ENCODE results near the gene RRP36. TPM values are rescaled to one million over a fixed set of nuclear protein-coding genes. Genes with fewer than 3 reads are reported as not detected.

Gene RRP36
- total RNA-seq, 4 donors from 2014 or later: 41.5 to 68.5 (median 56.7) TPM

DNA sequence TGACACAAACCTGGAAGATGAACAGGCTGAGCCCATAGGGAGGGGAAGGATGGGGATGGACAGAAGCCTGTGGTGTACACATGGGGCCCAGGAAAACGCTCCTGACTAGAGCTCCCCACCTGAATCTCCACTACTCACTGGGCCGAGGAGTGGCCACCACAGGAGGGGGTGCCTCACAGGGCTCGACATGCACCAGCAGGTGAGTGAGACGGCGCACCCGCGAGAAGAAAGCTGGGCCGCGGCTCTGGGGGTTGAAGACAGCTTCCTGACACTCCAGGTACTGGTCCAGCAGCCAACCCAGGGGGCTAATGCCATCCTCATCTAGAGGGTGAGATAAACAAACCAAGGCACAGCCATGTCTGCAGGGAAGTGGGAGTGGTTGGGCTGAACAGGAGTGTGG lies 21.9 kb downstream of the RRP36 start:
- Histone ChIP-seq H3K36me3 (peaks cover 53 to 56% of the 10 kb centered on the region in 2 donors), H3K4me3 (replicated peaks in 1 of 3) (no peak overlapping the region), H3K27ac (no peak overlapping the region), H3K4me1 (no peaks in the 10 kb centered on the region), H3K27me3 (no peaks in the 10 kb centered on the region), H3K9me3 (no peaks in the 10 kb centered on the region)
- no peak for DNase-seq
- WGBS, 2 donors: 84 to 87% methylated on average over 9 of the region's 9 CpGs
- intact Hi-C loops (cut with DNase I): no loop called here
- TF ChIP-seq, protein P1, sequence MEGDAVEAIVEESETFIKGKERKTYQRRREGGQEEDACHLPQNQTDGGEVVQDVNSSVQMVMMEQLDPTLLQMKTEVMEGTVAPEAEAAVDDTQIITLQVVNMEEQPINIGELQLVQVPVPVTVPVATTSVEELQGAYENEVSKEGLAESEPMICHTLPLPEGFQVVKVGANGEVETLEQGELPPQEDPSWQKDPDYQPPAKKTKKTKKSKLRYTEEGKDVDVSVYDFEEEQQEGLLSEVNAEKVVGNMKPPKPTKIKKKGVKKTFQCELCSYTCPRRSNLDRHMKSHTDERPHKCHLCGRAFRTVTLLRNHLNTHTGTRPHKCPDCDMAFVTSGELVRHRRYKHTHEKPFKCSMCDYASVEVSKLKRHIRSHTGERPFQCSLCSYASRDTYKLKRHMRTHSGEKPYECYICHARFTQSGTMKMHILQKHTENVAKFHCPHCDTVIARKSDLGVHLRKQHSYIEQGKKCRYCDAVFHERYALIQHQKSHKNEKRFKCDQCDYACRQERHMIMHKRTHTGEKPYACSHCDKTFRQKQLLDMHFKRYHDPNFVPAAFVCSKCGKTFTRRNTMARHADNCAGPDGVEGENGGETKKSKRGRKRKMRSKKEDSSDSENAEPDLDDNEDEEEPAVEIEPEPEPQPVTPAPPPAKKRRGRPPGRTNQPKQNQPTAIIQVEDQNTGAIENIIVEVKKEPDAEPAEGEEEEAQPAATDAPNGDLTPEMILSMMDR (IDR thresholded peaks at IDR 0.05): no peak
- TF ChIP-seq POLR2A (IDR thresholded peaks at IDR 0.05): no peak

DNA sequence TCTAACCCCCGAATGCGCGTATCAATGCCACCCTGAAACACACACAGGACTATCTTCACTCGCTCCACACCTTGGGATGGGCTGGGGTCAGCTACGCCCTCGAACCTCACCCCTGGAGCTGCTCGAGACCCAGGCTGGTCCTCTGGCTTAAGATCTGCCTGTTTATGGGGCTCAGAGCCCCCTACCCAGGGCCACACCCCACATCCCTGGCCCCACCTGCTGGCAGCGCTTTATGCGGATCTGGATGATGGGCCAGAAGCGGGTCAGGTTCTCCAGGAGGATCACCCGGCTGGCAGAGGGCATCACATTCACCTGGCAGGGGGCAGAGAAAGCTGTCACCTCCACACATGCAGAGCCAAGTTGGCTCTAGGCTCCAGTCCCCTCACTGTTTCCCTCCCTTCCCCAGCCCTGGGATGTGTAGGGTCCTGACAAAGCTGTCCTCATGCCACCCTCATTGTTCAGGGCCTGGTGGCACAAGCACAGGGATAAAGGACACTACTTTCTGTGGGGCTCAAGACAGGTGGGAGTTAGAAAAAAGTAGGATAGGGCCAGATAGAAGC lies 24.0 kb downstream of the RRP36 start:
- TF ChIP-seq POLR2A (IDR thresholded peaks at IDR 0.05): no peak
- TF ChIP-seq, protein P1 (IDR thresholded peaks at IDR 0.05): no peak
- H3K27ac ChIP-seq: no peak overlapping the region
- H3K4me3 ChIP-seq (replicated peaks in 1 of 3): no peak overlapping the region
- intact Hi-C loops (cut with DNase I): no loop called here
- H3K4me1 ChIP-seq: no peaks in the 10 kb centered on the region
- no peak for DNase-seq
- 87 to 96% methylated on average over 6 to 9 of the region's 11 CpGs for WGBS, 2 donors
- peaks cover 48 to 52% of the 10 kb centered on the region in 2 donors for H3K36me3 ChIP-seq
- no peaks in the 10 kb centered on the region for H3K9me3 ChIP-seq
- no peaks in the 10 kb centered on the region for H3K27me3 ChIP-seq

DNA sequence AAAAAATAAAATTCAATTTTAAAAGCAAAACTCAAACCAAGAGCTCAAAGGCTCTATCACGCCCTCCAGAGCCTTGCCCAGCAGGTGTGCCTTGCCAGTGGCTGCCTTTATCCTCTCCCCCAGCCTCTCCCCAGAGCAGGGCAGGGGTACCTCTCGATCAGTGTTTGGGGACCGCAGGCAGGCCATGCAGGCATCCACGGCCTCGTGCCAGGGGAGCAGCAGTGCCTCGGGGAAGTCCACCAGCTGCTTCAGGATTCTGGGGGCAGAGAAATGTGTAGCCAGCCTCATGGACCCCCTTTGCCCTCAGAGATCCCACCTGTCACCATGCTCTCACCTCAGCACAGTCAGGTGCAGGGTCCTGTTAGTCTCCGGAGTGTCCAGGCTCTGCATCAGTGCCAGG lies 26.6 kb downstream of the RRP36 start:
- WGBS, 2 donors: 89 to 91% methylated on average over 4 to 5 of the region's 7 CpGs
- Histone ChIP-seq H3K4me1 (peaks cover 7% of the 10 kb centered on the region in 2 donors), H3K9me3 (no peaks in the 10 kb centered on the region), H3K36me3 (peaks cover 40 to 41% of the 10 kb centered on the region in 2 donors), H3K27me3 (no peaks in the 10 kb centered on the region), H3K27ac (no peak overlapping the region), H3K4me3 (replicated peaks in 1 of 3) (no peak overlapping the region)
- intact Hi-C loops (cut with DNase I): no loop called here
- TF ChIP-seq, protein P1 (IDR thresholded peaks at IDR 0.05): no peak
- DNase-seq: no peak

DNA sequence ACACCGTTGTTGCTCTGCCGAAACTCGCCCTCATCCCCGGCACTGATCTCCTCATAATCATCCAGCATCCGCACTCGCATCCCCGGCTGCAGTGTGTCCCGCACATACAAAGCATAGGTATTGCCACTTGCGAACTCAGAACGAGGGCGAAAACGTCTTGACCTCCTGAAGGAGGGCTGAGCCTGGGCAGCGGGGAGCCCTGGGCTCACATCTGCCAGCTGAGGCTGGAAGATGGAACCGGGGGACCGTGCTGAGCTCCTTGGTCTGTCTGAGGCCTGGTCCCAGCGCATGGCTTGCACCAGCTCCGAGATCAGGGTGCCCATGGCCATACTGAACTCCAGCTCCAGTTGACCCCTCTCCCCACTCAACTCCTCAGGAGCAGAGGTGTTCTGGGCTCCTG lies 29.6 kb downstream of the RRP36 start:
- Histone ChIP-seq H3K4me1 (peaks cover 14 to 16% of the 10 kb centered on the region in 2 donors), H3K9me3 (no peaks in the 10 kb centered on the region), H3K36me3 (peaks cover 27 to 28% of the 10 kb centered on the region in 2 donors), H3K4me3 (replicated peaks in 1 of 3) (no peak overlapping the region), H3K27me3 (no peaks in the 10 kb centered on the region), H3K27ac (no peak overlapping the region)
- TF ChIP-seq, protein P1 (IDR thresholded peaks at IDR 0.05): no peak
- no peak for TF ChIP-seq POLR2A (IDR thresholded peaks at IDR 0.05)
- 92 to 94% methylated on average over 12 to 17 of the region's 17 CpGs for WGBS, 2 donors
- intact Hi-C loops (cut with DNase I): loop anchor here (5.0 kb wide), 1 partner anchor 34 kb away; no protein-coding TSS in a partner anchor
- no peak for DNase-seq

DNA sequence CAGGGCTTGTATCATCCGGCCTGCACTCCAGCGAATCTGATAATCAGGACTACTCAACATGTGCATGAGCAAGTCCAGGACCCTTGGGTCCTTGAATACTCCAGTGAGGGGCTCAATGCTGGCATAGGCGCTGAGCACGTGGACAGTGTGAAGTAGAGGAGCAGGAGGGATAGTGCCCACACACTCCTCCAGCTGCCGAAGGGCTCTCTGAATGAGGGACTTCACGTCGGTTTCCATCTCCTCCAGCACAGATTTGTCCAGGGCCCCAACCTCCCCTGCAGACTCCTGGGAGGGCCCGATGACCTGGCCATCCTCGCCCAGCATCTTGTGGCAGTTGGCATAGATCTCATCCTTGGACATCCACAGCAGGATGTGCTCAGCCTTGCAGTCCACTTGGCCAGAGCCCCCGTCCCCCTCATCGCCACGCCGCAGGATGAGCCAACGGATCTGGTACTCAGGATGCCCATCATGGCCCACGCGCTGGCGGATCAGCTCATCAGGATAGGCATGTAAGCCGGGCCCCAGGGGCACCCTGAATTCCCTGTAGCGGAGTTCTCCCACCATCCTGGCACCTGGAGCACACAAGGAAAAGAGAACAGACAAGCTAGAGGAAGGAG lies 30.9 kb downstream of the RRP36 start:
- Histone ChIP-seq H3K4me1 (peaks cover 14 to 16% of the 10 kb centered on the region in 2 donors), H3K27ac (peak overlapping the region in 2 of 3 donors; percentile 86), H3K9me3 (no peaks in the 10 kb centered on the region), H3K36me3 (peaks cover 27 to 32% of the 10 kb centered on the region in 2 donors), H3K27me3 (no peaks in the 10 kb centered on the region), H3K4me3 (replicated peaks in 1 of 3) (no peak overlapping the region)
- no peak for DNase-seq
- intact Hi-C loops (cut with DNase I): loop anchor here (5.0 kb wide), 1 partner anchor 35 kb away; no protein-coding TSS in a partner anchor
- TF ChIP-seq, protein P1 (IDR thresholded peaks at IDR 0.05): no peak
- TF ChIP-seq POLR2A (IDR thresholded peaks at IDR 0.05): no peak
- WGBS, 2 donors: 90 to 93% methylated on average over 17 to 18 of the region's 19 CpGs

Measured in thyroid gland (tissue), 4 donors.